NAMALWA (cell line): ENCODE data around the gene COL8A1.
A peak's percentile ranks its signal among the peaks of the same experiment; 100 is the strongest.

Experiments
- DNase-seq: peaks from one replicate; pipeline ENCODE4 v3.0.0-alpha.2; 2015; ENCODE audit warnings: low spot score

Gene COL8A1

GRCh38 chr3:99639579-99639978 is 1.2 kb downstream of the COL8A1 start:
- no peak for DNase-seq

- DNase-seq: no peak
These were observed 1.9 kb downstream of the COL8A1 start for GRCh38 chr3:99640214-99640851.

GRCh38 chr3:99641480-99641879 is 3.1 kb downstream of the COL8A1 start:
- DNase-seq: no peak

- no peak for DNase-seq
These were observed 3.6 kb downstream of the COL8A1 start for GRCh38 chr3:99641982-99642381.

GRCh38 chr3:99644017-99644416 is 5.6 kb downstream of the COL8A1 start:
- no peak for DNase-seq

- DNase-seq: no peak
These were observed 6.4 kb downstream of the COL8A1 start for GRCh38 chr3:99644746-99645145.

- DNase-seq: peak; percentile 47
These were observed 7.1 kb downstream of the COL8A1 start for GRCh38 chr3:99645277-99646106.

GRCh38 chr3:99646107-99646435 is 7.7 kb downstream of the COL8A1 start:
- DNase-seq: no peak

- no peak for DNase-seq
These were observed 8.7 kb downstream of the COL8A1 start for GRCh38 chr3:99647081-99647480.

- DNase-seq: no peak
These were observed 9.7 kb downstream of the COL8A1 start for GRCh38 chr3:99648101-99648500.

- DNase-seq: no peak
These were observed 10.1 kb downstream of the COL8A1 start for GRCh38 chr3:99648516-99648915.

- no peak for DNase-seq
These were observed 13.1 kb downstream of the COL8A1 start for GRCh38 chr3:99651531-99651930.

GRCh38 chr3:99656624-99657023 is 18.2 kb downstream of the COL8A1 start:
- DNase-seq: no peak

- no peak for DNase-seq
These were observed 19.9 kb downstream of the COL8A1 start for GRCh38 chr3:99658274-99658673.

- no peak for DNase-seq
These were observed 20.6 kb downstream of the COL8A1 start for GRCh38 chr3:99659032-99659431.

- no peak for DNase-seq
These were observed 21.6 kb downstream of the COL8A1 start for GRCh38 chr3:99659951-99660350.

- no peak for DNase-seq
These were observed 24.6 kb downstream of the COL8A1 start for GRCh38 chr3:99662838-99663570.

- no peak for DNase-seq
These were observed 25.6 kb downstream of the COL8A1 start for GRCh38 chr3:99663977-99664376.

- DNase-seq: no peak
These were observed 26.6 kb downstream of the COL8A1 start for GRCh38 chr3:99665017-99665416.

- DNase-seq: no peak
These were observed 27.8 kb downstream of the COL8A1 start for GRCh38 chr3:99666201-99666600.

- DNase-seq: no peak
These were observed 29.6 kb downstream of the COL8A1 start for GRCh38 chr3:99668044-99668443.

- no peak for DNase-seq
These were observed 31.6 kb downstream of the COL8A1 start for GRCh38 chr3:99669879-99670555.

GRCh38 chr3:99670556-99670950 is 32.2 kb downstream of the COL8A1 start:
- DNase-seq: no peak
